ENCODE results near the gene ACTR1B.

DNA sequence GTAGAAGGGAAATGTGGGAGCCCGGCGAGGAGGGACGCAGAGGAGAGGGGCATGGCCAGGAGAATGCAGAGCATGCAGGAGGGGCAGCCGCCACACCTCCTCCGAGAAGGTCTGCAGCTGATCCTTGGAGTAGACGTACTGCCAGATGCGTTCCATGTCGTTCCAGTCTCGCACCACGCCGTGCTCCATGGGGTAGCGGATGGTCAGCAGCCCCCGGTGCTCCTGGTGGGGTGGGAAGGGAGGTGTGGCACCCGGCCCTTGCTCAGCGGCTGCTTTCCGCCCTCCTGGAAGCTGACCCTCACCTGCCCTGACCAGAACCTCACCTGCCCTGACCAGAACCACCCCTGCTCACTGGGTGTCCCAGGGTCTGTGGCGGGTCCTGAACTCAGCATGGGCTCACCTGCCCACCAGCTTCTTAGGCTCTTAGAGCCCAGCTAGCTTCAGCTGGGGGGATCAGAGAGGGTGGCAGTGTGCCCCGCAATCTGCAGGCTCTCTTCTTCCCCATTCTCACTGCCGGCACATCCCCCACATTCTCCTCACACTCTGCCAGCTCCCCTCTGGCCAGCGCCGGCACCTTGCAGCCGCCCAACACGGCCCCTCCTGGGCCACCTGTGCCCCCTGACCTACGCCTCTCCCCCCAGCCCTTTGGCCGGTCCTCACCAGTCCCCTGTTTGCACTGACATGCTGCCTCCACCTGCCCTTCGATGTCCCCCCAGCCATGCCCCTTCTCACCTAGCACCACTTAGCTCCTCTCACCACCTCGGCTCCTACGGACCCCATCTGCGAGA lies 4.4 kb downstream of the ACTR1B start:
- TF ChIP-seq, protein P1, sequence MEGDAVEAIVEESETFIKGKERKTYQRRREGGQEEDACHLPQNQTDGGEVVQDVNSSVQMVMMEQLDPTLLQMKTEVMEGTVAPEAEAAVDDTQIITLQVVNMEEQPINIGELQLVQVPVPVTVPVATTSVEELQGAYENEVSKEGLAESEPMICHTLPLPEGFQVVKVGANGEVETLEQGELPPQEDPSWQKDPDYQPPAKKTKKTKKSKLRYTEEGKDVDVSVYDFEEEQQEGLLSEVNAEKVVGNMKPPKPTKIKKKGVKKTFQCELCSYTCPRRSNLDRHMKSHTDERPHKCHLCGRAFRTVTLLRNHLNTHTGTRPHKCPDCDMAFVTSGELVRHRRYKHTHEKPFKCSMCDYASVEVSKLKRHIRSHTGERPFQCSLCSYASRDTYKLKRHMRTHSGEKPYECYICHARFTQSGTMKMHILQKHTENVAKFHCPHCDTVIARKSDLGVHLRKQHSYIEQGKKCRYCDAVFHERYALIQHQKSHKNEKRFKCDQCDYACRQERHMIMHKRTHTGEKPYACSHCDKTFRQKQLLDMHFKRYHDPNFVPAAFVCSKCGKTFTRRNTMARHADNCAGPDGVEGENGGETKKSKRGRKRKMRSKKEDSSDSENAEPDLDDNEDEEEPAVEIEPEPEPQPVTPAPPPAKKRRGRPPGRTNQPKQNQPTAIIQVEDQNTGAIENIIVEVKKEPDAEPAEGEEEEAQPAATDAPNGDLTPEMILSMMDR (IDR thresholded peaks at IDR 0.05; ENCODE audit: borderline replicate concordance, extremely low read depth, low read length, poor library complexity, severe bottlenecking): no peak
- no peak for TF ChIP-seq EZH2 (IDR thresholded peaks at IDR 0.05; ENCODE audit: borderline replicate concordance, low read depth, low read length, severe bottlenecking)

All from DND-41 (cell line).